ENCODE data around the gene TSPAN18. TPM values are rescaled to one million over a fixed set of nuclear protein-coding genes. Genes with fewer than 3 reads are reported as not detected.

TSPAN18 gene
- total RNA-seq, 4 donors from 2014 or later = 0.95 to 4.5 (median 2.3) TPM

- TF ChIP-seq POLR2A (IDR thresholded peaks at IDR 0.05) = no peak
- TF ChIP-seq, protein P1, sequence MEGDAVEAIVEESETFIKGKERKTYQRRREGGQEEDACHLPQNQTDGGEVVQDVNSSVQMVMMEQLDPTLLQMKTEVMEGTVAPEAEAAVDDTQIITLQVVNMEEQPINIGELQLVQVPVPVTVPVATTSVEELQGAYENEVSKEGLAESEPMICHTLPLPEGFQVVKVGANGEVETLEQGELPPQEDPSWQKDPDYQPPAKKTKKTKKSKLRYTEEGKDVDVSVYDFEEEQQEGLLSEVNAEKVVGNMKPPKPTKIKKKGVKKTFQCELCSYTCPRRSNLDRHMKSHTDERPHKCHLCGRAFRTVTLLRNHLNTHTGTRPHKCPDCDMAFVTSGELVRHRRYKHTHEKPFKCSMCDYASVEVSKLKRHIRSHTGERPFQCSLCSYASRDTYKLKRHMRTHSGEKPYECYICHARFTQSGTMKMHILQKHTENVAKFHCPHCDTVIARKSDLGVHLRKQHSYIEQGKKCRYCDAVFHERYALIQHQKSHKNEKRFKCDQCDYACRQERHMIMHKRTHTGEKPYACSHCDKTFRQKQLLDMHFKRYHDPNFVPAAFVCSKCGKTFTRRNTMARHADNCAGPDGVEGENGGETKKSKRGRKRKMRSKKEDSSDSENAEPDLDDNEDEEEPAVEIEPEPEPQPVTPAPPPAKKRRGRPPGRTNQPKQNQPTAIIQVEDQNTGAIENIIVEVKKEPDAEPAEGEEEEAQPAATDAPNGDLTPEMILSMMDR (IDR thresholded peaks at IDR 0.05) = no peak
- no peak for DNase-seq (ENCODE audit: low spot score in 2 of 2)
- intact Hi-C loops (cut with DNase I; ENCODE audit: low total_unique reads) = no loop called here
- H3K4me3 ChIP-seq (ENCODE audit: low read depth, poor library complexity, severe bottlenecking) = no peak overlapping the region
- WGBS, 2 donors = 89 to 95% methylated on average over 8 of the region's 8 CpGs
These were observed 89.2 kb downstream of the TSPAN18 start for GRCh38 chr11:44815917-44816456.

- H3K4me3 ChIP-seq (ENCODE audit: low read depth, poor library complexity, severe bottlenecking) = no peak overlapping the region
- no peak for DNase-seq (ENCODE audit: low spot score in 2 of 2)
- WGBS, 2 donors = 80 to 84% methylated on average over 3 of the region's 3 CpGs
- intact Hi-C loops (cut with DNase I; ENCODE audit: low total_unique reads) = no loop called here
- TF ChIP-seq POLR2A (IDR thresholded peaks at IDR 0.05) = no peak
These were observed 90.0 kb downstream of the TSPAN18 start for GRCh38 chr11:44816761-44817160.

GRCh38 chr11:44817207-44817949, 90.6 kb downstream of the TSPAN18 start:
- 71 to 78% methylated on average over 4 of the region's 4 CpGs for WGBS, 2 donors
- intact Hi-C loops (cut with DNase I; ENCODE audit: low total_unique reads) = no loop called here
- H3K4me3 ChIP-seq (ENCODE audit: low read depth, poor library complexity, severe bottlenecking) = no peak overlapping the region
- no peak for TF ChIP-seq POLR2A (IDR thresholded peaks at IDR 0.05)
- TF ChIP-seq, protein P1 (IDR thresholded peaks at IDR 0.05) = no peak
- DNase-seq (ENCODE audit: low spot score in 2 of 2) = no peak

DNA sequence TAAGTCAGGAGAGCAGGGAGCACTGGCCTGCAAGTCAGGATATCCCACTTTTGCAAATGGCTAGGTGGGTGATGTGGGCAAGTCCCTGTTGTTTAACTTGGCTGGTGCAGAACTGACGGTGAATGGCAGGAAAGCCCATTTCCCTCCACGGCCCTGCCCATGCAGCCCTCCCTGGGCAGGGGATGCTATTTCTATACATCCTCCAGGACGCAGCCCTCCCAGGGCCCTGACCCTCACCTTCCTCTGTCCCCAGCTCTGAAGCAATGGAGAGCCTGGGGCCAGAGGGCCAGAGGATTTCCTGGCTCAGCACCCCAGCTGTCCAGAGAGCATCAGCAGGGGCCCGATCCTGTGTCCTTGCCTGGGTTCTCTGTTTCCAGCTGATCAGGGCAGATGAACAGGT, 91.3 kb downstream of the TSPAN18 start:
- intact Hi-C loops (cut with DNase I; ENCODE audit: low total_unique reads) = no loop called here
- TF ChIP-seq, protein P1 (IDR thresholded peaks at IDR 0.05) = no peak
- TF ChIP-seq POLR2A (IDR thresholded peaks at IDR 0.05) = no peak
- WGBS, 2 donors = 80 to 96% methylated on average over 4 of the region's 4 CpGs
- H3K4me3 ChIP-seq (ENCODE audit: low read depth, poor library complexity, severe bottlenecking) = no peak overlapping the region
- DNase-seq (ENCODE audit: low spot score in 2 of 2) = no peak

- H3K4me3 ChIP-seq (ENCODE audit: low read depth, poor library complexity, severe bottlenecking) = no peak overlapping the region
- 83 to 91% methylated on average over 8 of the region's 8 CpGs for WGBS, 2 donors
- no peak for DNase-seq (ENCODE audit: low spot score in 2 of 2)
- intact Hi-C loops (cut with DNase I; ENCODE audit: low total_unique reads) = no loop called here
- TF ChIP-seq, protein P1 (IDR thresholded peaks at IDR 0.05) = no peak
- TF ChIP-seq POLR2A (IDR thresholded peaks at IDR 0.05) = no peak
These were observed 92.6 kb downstream of the TSPAN18 start for GRCh38 chr11:44819346-44819745.

DNA sequence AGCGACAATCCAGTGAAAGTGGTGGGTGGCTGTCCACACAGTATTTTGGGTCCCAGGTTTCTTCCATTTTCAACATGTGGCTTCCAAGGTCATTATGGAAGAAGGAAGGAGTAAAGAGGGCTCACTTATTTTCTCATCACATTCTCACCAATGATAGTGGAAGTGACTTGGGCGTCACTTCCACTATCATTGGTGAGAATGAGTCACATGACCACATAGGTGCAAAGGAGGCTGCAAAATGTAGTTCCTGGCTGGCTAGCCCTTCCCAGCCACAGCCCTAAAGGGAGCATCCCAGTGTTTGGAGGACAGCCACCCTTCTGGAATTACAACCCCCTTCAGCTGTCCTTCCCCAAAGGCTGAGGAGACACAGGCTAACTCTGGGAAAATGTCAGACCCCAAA, 95.6 kb downstream of the TSPAN18 start:
- TF ChIP-seq, protein P1 (IDR thresholded peaks at IDR 0.05) = no peak
- TF ChIP-seq POLR2A (IDR thresholded peaks at IDR 0.05) = no peak
- no peak overlapping the region for H3K4me3 ChIP-seq (ENCODE audit: low read depth, poor library complexity, severe bottlenecking)
- 45 to 48% methylated on average over 2 of the region's 2 CpGs for WGBS, 2 donors
- DNase-seq (ENCODE audit: low spot score in 2 of 2) = no peak
- intact Hi-C loops (cut with DNase I; ENCODE audit: low total_unique reads) = no loop called here
